Thoracic aorta (tissue), 2 donors: ENCODE measurements around the gene ODAM. TPM values are rescaled to one million over a fixed set of nuclear protein-coding genes. Genes with fewer than 3 reads are reported as not detected.
"Not testable (repeated sequence)": the region's sequence is repeated elsewhere in the genome, so short reads cannot be mapped to it uniquely, and the experiment has no call there.

Experiments
- ATAC-seq: fragments of 150-250 bp; one replicate; pipeline ENCODE4 v1.8.0; 2017; ENCODE audit warnings: low read depth; ENCODE audit not compliant: insufficient number of reproducible peaks, low FRiP score
- DNase-seq: peaks from one replicate; pipeline ENCODE4 v3.0.0-alpha.2; 2020; ENCODE audit warnings: low spot score
- H3K27ac ChIP-seq, 2 donors: fragments of 200-600 bp; sonication (generic); 1 replicate in 1 of 2; 2 replicates in 1 of 2; pipeline ENCODE4 v1.5.1; 2016; ENCODE audit warnings: mild to moderate bottlenecking in 2 of 2, moderate library complexity in 2 of 2
- H3K27me3 ChIP-seq: fragments of 200-600 bp; sonication (generic); replicated peaks from 2 replicates; pipeline ENCODE4 v1.6.0; 2016; ENCODE audit warnings: mild to moderate bottlenecking; ENCODE audit not compliant: insufficient read depth
- H3K36me3 ChIP-seq: fragments of 200-600 bp; sonication (generic); one replicate; pipeline ENCODE4 v1.5.1; 2016
- H3K4me1 ChIP-seq, 2 donors: fragments of 200-600 bp; sonication (generic); 1 replicate in 1 of 2; 2 replicates in 1 of 2; pipeline versions ENCODE4 v1.5.1 to v1.6.0; 2016; ENCODE audit warnings: low read depth in 2 of 2, mild to moderate bottlenecking in 1 of 2; ENCODE audit not compliant: control insufficient read depth in 1 of 2
- H3K4me3 ChIP-seq: fragments of 200-600 bp; sonication (generic); 2 replicates; pipeline ENCODE4 v1.5.1; 2016; ENCODE audit warnings: mild to moderate bottlenecking
- H3K9me3 ChIP-seq: fragments of 200-600 bp; sonication (generic); 2 replicates; pipeline ENCODE4 v1.5.1; 2016
- CTCF ChIP-seq: fragments of 200-600 bp; sonication (generic); IDR thresholded peaks from one replicate; pipeline ENCODE4 v1.5.1; 2019; ENCODE audit warnings: antibody characterized with exemption
- total RNA-seq, 2 donors: library from RNA; depleted of rRNA; stranded (reverse); fragments of >200 nt; gene quantifications; one replicate each; pipeline versions ENCODE4 v1.1.0 to v1.2.3, GENCODE V29; 2016

Gene ODAM
- total RNA-seq, 2 donors from 2014 or later = not detected

DNA sequence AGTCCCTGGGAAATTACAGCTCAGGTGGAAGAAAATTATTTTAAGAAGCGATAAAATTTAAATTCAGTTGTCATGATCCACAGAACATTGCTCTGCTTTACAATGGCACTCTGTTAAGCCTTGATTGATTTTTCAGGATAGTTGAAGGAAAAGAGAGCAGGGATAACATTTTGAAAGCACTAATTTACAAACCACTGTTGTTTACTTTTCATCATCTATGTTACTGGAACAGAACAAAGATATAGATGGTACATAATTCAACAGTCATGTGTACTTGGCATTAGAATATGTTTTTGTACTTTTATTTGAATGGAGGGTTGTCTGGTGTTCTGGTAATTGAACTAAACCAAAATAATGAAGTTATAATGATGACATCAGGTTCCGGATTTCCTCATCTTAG lies 2.6 kb upstream of the ODAM start:
- DNase-seq (no peak), ATAC-seq (no peak)
- Histone ChIP-seq H3K36me3 (no peaks in the 10 kb centered on the region), H3K4me1 (no peaks in the 10 kb centered on the region), H3K4me3 (no peak overlapping the region), H3K27me3 (no peaks in the 10 kb centered on the region), H3K27ac (no peak overlapping the region), H3K9me3 (no peaks in the 10 kb centered on the region)
- TF ChIP-seq CTCF = no peak

GRCh38 chr4:70196857-70197256 lies 1.3 kb downstream of the ODAM start:
- H3K4me1 ChIP-seq = no peaks in the 10 kb centered on the region
- no peak for ATAC-seq

GRCh38 chr4:70197842-70198241 lies 2.3 kb downstream of the ODAM start:
- DNase-seq (no peak), ATAC-seq (no peak)
- Histone ChIP-seq H3K4me3 (no peak overlapping the region), H3K27me3 (no peaks in the 10 kb centered on the region), H3K36me3 (no peaks in the 10 kb centered on the region), H3K4me1 (no peaks in the 10 kb centered on the region), H3K9me3 (no peaks in the 10 kb centered on the region), H3K27ac (no peak overlapping the region)
- TF ChIP-seq CTCF = no peak

More at GRCh38 chr4:70196857-70197256, 1.3 kb downstream of the ODAM start:
- no peak for TF ChIP-seq CTCF
- H3K36me3 ChIP-seq = no peaks in the 10 kb centered on the region
- H3K4me3 ChIP-seq = no peak overlapping the region
- DNase-seq = no peak
- H3K27ac ChIP-seq = no peak overlapping the region
- no peaks in the 10 kb centered on the region for H3K27me3 ChIP-seq
- no peaks in the 10 kb centered on the region for H3K9me3 ChIP-seq

- no peaks in the 10 kb centered on the region for H3K27me3 ChIP-seq
- no peak for TF ChIP-seq CTCF
- no peaks in the 10 kb centered on the region for H3K36me3 ChIP-seq
- H3K27ac ChIP-seq = no peak overlapping the region
- no peak for ATAC-seq
- H3K4me1 ChIP-seq = no peaks in the 10 kb centered on the region
- no peak for DNase-seq
- no peak overlapping the region for H3K4me3 ChIP-seq
- no peaks in the 10 kb centered on the region for H3K9me3 ChIP-seq
These were observed 8.1 kb downstream of the ODAM start for GRCh38 chr4:70203601-70204000.

- not testable (repeated sequence) for H3K27me3 ChIP-seq, H3K27ac ChIP-seq, ATAC-seq, H3K4me3 ChIP-seq, H3K9me3 ChIP-seq, H3K36me3 ChIP-seq, H3K4me1 ChIP-seq, DNase-seq
These were observed 17.2 kb downstream of the ODAM start for GRCh38 chr4:70212752-70213151.

DNA sequence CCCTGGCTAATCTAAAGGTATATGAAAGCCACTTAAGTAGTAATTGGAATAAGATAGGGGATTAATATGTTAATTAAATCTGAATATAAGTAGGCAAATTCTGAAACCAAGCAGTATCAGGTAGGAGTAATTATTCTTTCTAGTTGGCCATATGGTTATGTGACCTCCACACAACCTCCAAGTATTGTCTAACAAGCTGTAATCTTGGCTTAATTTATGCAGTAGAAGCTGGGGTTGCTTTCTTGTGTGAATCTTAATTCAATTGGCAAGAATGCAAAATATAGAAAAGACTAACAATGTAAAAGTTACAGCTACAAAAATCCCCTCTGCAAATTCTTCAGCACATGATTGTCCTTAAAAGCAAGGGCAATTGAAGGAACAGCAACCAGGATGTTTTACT lies 20.6 kb downstream of the ODAM start:
- H3K27me3 ChIP-seq, H3K4me3 ChIP-seq, DNase-seq, H3K9me3 ChIP-seq, H3K27ac ChIP-seq, H3K4me1 ChIP-seq, H3K36me3 ChIP-seq, ATAC-seq: not testable (repeated sequence)

GRCh38 chr4:70216550-70216949 lies 21.0 kb downstream of the ODAM start:
- not testable (repeated sequence) for H3K27ac ChIP-seq, H3K36me3 ChIP-seq, DNase-seq, H3K27me3 ChIP-seq, H3K4me1 ChIP-seq, ATAC-seq, H3K9me3 ChIP-seq, H3K4me3 ChIP-seq

DNA sequence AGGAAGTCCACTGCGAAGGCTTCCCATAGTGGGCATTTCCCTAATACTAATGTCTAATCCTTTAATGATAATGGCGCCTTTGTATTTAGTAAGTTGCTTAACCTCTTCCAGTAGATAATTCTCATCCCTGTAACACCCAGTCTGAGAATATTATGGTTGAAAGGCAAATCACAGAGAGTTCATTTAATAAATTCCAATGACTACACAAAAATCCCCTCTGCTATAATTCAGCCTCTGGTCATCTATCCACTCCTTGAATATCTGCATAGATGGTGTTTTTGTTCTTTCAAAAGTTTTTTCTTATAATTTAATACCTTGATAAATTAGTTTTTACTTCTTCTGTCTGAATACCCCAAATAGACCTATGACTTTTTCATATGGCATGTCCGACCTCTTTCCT lies 25.9 kb downstream of the ODAM start:
- not testable (repeated sequence) for H3K27ac ChIP-seq, H3K4me3 ChIP-seq, H3K36me3 ChIP-seq, H3K4me1 ChIP-seq, H3K27me3 ChIP-seq, H3K9me3 ChIP-seq, ATAC-seq, DNase-seq

- not testable (repeated sequence) for H3K4me3 ChIP-seq, H3K9me3 ChIP-seq, ATAC-seq, H3K4me1 ChIP-seq, H3K27me3 ChIP-seq, DNase-seq, H3K36me3 ChIP-seq, H3K27ac ChIP-seq
These were observed 26.3 kb downstream of the ODAM start for GRCh38 chr4:70221818-70222217.
